ENCODE measurements around the gene RCC1. TPM values are rescaled to one million over a fixed set of nuclear protein-coding genes. Genes with fewer than 3 reads are reported as not detected.

RCC1 gene
- total and polyA plus RNA-seq, 2 experiments from 2014 or later, result 36.9 to 97.4 TPM

DNA sequence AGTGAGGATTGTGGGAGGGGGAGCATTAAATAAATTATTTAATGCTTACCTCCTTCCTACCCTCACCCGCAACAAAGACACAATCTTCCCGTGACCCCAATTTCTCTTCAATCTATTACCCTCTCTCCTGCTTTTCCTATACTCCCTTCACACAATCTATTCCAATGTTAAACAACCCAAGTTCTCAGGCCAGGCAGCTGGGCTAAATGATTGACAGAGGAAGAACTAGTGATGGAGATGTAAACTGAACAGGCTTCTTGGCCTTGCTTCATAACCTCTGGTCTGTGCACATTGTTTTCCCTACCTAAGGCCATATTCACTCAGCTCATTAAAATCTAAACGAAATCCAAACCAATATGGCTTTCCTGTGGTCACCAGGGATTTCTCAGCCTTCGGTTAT, 3.9 kb upstream of the RCC1 start:
- H3K27me3 ChIP-seq (ENCODE audit: insufficient read depth), result no peaks in the 10 kb centered on the region
- H3K4me2 ChIP-seq, result no peak overlapping the region
- no peaks in the 10 kb centered on the region for H3K4me1 ChIP-seq (ENCODE audit: insufficient read depth)
- Mint-ChIP-seq H3K4me1 (no peaks in the 10 kb centered on the region), H3K36me3 (ENCODE audit: low read depth) (peaks cover 24% of the 10 kb centered on the region), H3K27ac (no peak overlapping the region), H3K9me3 (peaks cover 16% of the 10 kb centered on the region; the same call in 2 of the 3 replicates), H3K4me3 (no peak overlapping the region), H3K27me3 (ENCODE audit: insufficient read depth, low read depth, poor library complexity) (peaks cover 25% of the 10 kb centered on the region)
- TF ChIP-seq EZH2phosphoT487 (IDR thresholded peaks at IDR 0.05; ENCODE audit: unreplicated experiment), result no peak
- TF ChIP-seq REST (IDR thresholded peaks at IDR 0.05; ENCODE audit: unreplicated experiment), result no peak
- no peak for TF ChIP-seq POLR2AphosphoS5 (IDR thresholded peaks at IDR 0.05; ENCODE audit: low read depth)
- TF ChIP-seq ZNF462 (CRISPR knock-in tag; IDR thresholded peaks at IDR 0.05), result no peak
- no peak for TF ChIP-seq STAT1 (IDR thresholded peaks at IDR 0.05; ENCODE audit: unreplicated experiment)
- TF ChIP-seq EZH2 (IDR thresholded peaks at IDR 0.05; ENCODE audit: low read depth, unreplicated experiment), result no peak
- TF ChIP-seq ZNF114 (CRISPR knock-in tag; IDR thresholded peaks at IDR 0.05), result no peak
- no peak for TF ChIP-seq JUNB (IDR thresholded peaks at IDR 0.05; ENCODE audit: unreplicated experiment)
- TF ChIP-seq ZNF331 (CRISPR knock-in tag; IDR thresholded peaks at IDR 0.05; ENCODE audit: low read depth), result no peak
- TF ChIP-seq, protein P1, sequence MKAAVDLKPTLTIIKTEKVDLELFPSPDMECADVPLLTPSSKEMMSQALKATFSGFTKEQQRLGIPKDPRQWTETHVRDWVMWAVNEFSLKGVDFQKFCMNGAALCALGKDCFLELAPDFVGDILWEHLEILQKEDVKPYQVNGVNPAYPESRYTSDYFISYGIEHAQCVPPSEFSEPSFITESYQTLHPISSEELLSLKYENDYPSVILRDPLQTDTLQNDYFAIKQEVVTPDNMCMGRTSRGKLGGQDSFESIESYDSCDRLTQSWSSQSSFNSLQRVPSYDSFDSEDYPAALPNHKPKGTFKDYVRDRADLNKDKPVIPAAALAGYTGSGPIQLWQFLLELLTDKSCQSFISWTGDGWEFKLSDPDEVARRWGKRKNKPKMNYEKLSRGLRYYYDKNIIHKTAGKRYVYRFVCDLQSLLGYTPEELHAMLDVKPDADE (IDR thresholded peaks at IDR 0.05), result no peak
- TF ChIP-seq CREB1 (CRISPR knock-in tag; IDR thresholded peaks at IDR 0.05; ENCODE audit: low read depth), result no peak
- TF ChIP-seq NANOG (IDR thresholded peaks at IDR 0.05; ENCODE audit: borderline replicate concordance), result no peak
- TF ChIP-seq, protein P2, sequence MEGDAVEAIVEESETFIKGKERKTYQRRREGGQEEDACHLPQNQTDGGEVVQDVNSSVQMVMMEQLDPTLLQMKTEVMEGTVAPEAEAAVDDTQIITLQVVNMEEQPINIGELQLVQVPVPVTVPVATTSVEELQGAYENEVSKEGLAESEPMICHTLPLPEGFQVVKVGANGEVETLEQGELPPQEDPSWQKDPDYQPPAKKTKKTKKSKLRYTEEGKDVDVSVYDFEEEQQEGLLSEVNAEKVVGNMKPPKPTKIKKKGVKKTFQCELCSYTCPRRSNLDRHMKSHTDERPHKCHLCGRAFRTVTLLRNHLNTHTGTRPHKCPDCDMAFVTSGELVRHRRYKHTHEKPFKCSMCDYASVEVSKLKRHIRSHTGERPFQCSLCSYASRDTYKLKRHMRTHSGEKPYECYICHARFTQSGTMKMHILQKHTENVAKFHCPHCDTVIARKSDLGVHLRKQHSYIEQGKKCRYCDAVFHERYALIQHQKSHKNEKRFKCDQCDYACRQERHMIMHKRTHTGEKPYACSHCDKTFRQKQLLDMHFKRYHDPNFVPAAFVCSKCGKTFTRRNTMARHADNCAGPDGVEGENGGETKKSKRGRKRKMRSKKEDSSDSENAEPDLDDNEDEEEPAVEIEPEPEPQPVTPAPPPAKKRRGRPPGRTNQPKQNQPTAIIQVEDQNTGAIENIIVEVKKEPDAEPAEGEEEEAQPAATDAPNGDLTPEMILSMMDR (conservative IDR thresholded peaks at IDR 0.05; ENCODE audit: low read depth in 2 of 2), result no peak
- no peaks in the 10 kb centered on the region for H3K9me2 ChIP-seq (ENCODE audit: insufficient read depth)
- DNase-seq (ENCODE audit: low spot score) (no peak), ATAC-seq (no peak)
- H3K36me3 ChIP-seq (ENCODE audit: insufficient read depth), result peaks cover 14% of the 10 kb centered on the region
- H3K4me3 ChIP-seq, result no peak overlapping the region
- no peak overlapping the region for H3K27ac ChIP-seq (ENCODE audit: low read depth)
- H2AFZ ChIP-seq, result no peak overlapping the region
- H4K20me1 ChIP-seq (replicated peaks; ENCODE audit: insufficient read depth), result no peaks in the 10 kb centered on the region
- peaks cover 14% of the 10 kb centered on the region for H3F3A ChIP-seq (replicated peaks; ENCODE audit: low read depth)
- peaks cover 10% of the 10 kb centered on the region for H3K79me2 ChIP-seq (replicated peaks; ENCODE audit: insufficient read depth)

Data from GM23338 (cell line).